ENCODE data around the gene AOX1. TPM values are rescaled to one million over a fixed set of nuclear protein-coding genes. Genes with fewer than 3 reads are reported as not detected.

The AOX1 gene
- total RNA-seq, 2 donors from 2014 or later, result 24.8 to 47.9 TPM

DNA sequence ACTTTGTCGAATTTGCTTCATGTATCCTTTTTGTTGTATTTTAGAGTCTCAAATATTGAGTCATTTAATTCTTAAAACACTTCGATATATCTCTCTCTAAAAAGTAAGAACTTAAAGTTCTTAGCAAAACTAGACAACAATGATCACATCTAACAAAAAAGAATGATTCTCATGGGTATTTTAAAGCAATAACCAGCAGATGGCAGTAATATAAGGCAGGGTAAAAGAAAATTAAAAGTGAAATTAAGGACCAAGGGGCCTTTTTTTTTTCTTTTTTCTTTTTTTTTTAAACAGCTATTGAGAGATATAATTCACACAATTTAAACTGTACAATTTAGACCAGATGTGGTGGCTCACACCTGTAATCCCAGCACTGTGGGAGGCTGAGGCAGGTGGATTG is 9.9 kb upstream of the AOX1 start:
- no peaks in the 10 kb centered on the region for H3K4me1 ChIP-seq (replicated peaks)
- no peaks in the 10 kb centered on the region for H3K9me3 ChIP-seq
- H3K27ac ChIP-seq, result no peak overlapping the region
- TF ChIP-seq POLR2A (IDR thresholded peaks at IDR 0.05) (no peak), POLR2AphosphoS5 (IDR thresholded peaks at IDR 0.05) (no peak)
- TF ChIP-seq, protein P1, sequence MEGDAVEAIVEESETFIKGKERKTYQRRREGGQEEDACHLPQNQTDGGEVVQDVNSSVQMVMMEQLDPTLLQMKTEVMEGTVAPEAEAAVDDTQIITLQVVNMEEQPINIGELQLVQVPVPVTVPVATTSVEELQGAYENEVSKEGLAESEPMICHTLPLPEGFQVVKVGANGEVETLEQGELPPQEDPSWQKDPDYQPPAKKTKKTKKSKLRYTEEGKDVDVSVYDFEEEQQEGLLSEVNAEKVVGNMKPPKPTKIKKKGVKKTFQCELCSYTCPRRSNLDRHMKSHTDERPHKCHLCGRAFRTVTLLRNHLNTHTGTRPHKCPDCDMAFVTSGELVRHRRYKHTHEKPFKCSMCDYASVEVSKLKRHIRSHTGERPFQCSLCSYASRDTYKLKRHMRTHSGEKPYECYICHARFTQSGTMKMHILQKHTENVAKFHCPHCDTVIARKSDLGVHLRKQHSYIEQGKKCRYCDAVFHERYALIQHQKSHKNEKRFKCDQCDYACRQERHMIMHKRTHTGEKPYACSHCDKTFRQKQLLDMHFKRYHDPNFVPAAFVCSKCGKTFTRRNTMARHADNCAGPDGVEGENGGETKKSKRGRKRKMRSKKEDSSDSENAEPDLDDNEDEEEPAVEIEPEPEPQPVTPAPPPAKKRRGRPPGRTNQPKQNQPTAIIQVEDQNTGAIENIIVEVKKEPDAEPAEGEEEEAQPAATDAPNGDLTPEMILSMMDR (IDR thresholded peaks at IDR 0.05), result peak in 3 of 4 experiments; percentile 19 to 42 (median 28)
- no peaks in the 10 kb centered on the region for H3K27me3 ChIP-seq (replicated peaks; ENCODE audit: insufficient read depth)
- 90% methylated on average over 2 of the region's 2 CpGs for WGBS
- H3K36me3 ChIP-seq, result no peaks in the 10 kb centered on the region
- intact Hi-C loops (cut with DNase I), result no loop called here
- H3K4me3 ChIP-seq, result no peak overlapping the region
- DNase-seq (ENCODE audit: low spot score), result no peak

DNA sequence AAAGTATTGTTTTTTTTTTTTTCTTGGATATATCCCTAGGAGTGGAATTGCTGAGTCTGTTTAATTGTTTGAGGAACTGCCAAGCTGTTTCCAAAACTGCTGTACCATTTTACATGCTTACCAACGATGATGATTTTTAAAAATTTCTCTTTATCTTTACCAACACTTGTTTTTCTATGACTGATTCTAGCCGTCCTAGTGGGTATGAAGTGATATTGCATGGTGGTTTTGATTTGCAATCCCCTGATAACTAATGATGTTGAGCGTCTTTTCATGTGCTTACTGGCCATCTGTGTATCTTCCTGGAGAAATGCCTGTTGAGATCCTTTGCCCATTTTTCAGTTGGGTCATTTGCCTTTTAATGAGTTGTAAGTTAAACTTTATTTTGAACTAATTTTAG is 8.8 kb upstream of the AOX1 start:
- no peaks in the 10 kb centered on the region for H3K4me1 ChIP-seq (replicated peaks)
- no peak overlapping the region for H3K27ac ChIP-seq
- DNase-seq (ENCODE audit: low spot score), result no peak
- intact Hi-C loops (cut with DNase I), result no loop called here
- no peaks in the 10 kb centered on the region for H3K36me3 ChIP-seq
- no peaks in the 10 kb centered on the region for H3K9me3 ChIP-seq
- TF ChIP-seq POLR2AphosphoS5 (IDR thresholded peaks at IDR 0.05) (no peak), POLR2A (IDR thresholded peaks at IDR 0.05) (no peak)
- TF ChIP-seq, protein P1 (IDR thresholded peaks at IDR 0.05), result no peak
- WGBS, result 97% methylated on average over 3 of the region's 3 CpGs
- no peaks in the 10 kb centered on the region for H3K27me3 ChIP-seq (replicated peaks; ENCODE audit: insufficient read depth)
- H3K4me3 ChIP-seq, result no peak overlapping the region

- Histone ChIP-seq H3K36me3 (no peaks in the 10 kb centered on the region), H3K27ac (no peak overlapping the region), H3K4me3 (no peak overlapping the region), H3K27me3 (replicated peaks; ENCODE audit: insufficient read depth) (no peaks in the 10 kb centered on the region), H3K9me3 (no peaks in the 10 kb centered on the region), H3K4me1 (replicated peaks) (no peaks in the 10 kb centered on the region)
- 39% methylated on average over 1 of the region's 1 CpG for WGBS
- intact Hi-C loops (cut with DNase I), result loop anchor here (2.0 kb wide), 1 partner anchor 124 kb away; no protein-coding TSS in a partner anchor
- TF ChIP-seq, protein P1 (IDR thresholded peaks at IDR 0.05), result peak in 3 of 4 experiments; percentile 47 to 59 (median 57)
- no peak for TF ChIP-seq POLR2AphosphoS5 (IDR thresholded peaks at IDR 0.05)
- TF ChIP-seq POLR2A (IDR thresholded peaks at IDR 0.05), result no peak
- DNase-seq (ENCODE audit: low spot score), result no peak
Measured at GRCh38 chr2:200578778-200579177, 7.0 kb upstream of the AOX1 start.

- TF ChIP-seq POLR2AphosphoS5 (IDR thresholded peaks at IDR 0.05), result no peak
- TF ChIP-seq POLR2A (IDR thresholded peaks at IDR 0.05), result no peak
- TF ChIP-seq, protein P1 (IDR thresholded peaks at IDR 0.05), result no peak
- H3K27me3 ChIP-seq (replicated peaks; ENCODE audit: insufficient read depth), result no peaks in the 10 kb centered on the region
- intact Hi-C loops (cut with DNase I), result no loop called here
- no peaks in the 10 kb centered on the region for H3K36me3 ChIP-seq
- 89% methylated on average over 3 of the region's 3 CpGs for WGBS
- DNase-seq (ENCODE audit: low spot score), result no peak
- H3K27ac ChIP-seq, result no peak overlapping the region
- no peaks in the 10 kb centered on the region for H3K9me3 ChIP-seq
- no peak overlapping the region for H3K4me3 ChIP-seq
- no peaks in the 10 kb centered on the region for H3K4me1 ChIP-seq (replicated peaks)
Measured at GRCh38 chr2:200584639-200585038, 1.2 kb upstream of the AOX1 start.

- 11% methylated on average over 2 of the region's 2 CpGs for WGBS
- Histone ChIP-seq H3K4me3 (peak overlapping the region; percentile 43 to 47), H3K4me1 (replicated peaks) (no peaks in the 10 kb centered on the region), H3K27me3 (replicated peaks; ENCODE audit: insufficient read depth) (no peaks in the 10 kb centered on the region), H3K27ac (peak overlapping the region; percentile 74 to 75), H3K36me3 (no peaks in the 10 kb centered on the region), H3K9me3 (no peaks in the 10 kb centered on the region)
- intact Hi-C loops (cut with DNase I), result no loop called here
- no peak for DNase-seq (ENCODE audit: low spot score)
- no peak for TF ChIP-seq POLR2A (IDR thresholded peaks at IDR 0.05)
- no peak for TF ChIP-seq POLR2AphosphoS5 (IDR thresholded peaks at IDR 0.05)
- TF ChIP-seq, protein P1 (IDR thresholded peaks at IDR 0.05), result no peak
Measured at GRCh38 chr2:200585340-200585729, 479 bp upstream of the AOX1 start.

All from prostate gland (tissue), 2 donors.